Endothelial cell of hepatic sinusoid (primary cell): Measurements from ENCODE around the gene ITGA11.
"Not testable (repeated sequence)": the region's sequence is repeated elsewhere in the genome, so short reads cannot be mapped to it uniquely, and the experiment has no call there.

Source experiments
- in situ Hi-C: cut with HindIII; loops from 2 replicates; pipeline ENCODE4 v1.10.0; 2017; ENCODE audit warnings: low sequenced_read_pairs

ITGA11 gene

GRCh38 chr15:68399096-68400065 lies 32.6 kb downstream of the ITGA11 start:
- in situ Hi-C loops, result no loop called here

GRCh38 chr15:68397999-68398398 lies 34.0 kb downstream of the ITGA11 start:
- in situ Hi-C loops, result not testable (repeated sequence)

GRCh38 chr15:68396068-68396467 lies 35.9 kb downstream of the ITGA11 start:
- in situ Hi-C loops, result no loop called here

GRCh38 chr15:68391121-68391520 lies 40.8 kb downstream of the ITGA11 start:
- in situ Hi-C loops, result no loop called here

DNA sequence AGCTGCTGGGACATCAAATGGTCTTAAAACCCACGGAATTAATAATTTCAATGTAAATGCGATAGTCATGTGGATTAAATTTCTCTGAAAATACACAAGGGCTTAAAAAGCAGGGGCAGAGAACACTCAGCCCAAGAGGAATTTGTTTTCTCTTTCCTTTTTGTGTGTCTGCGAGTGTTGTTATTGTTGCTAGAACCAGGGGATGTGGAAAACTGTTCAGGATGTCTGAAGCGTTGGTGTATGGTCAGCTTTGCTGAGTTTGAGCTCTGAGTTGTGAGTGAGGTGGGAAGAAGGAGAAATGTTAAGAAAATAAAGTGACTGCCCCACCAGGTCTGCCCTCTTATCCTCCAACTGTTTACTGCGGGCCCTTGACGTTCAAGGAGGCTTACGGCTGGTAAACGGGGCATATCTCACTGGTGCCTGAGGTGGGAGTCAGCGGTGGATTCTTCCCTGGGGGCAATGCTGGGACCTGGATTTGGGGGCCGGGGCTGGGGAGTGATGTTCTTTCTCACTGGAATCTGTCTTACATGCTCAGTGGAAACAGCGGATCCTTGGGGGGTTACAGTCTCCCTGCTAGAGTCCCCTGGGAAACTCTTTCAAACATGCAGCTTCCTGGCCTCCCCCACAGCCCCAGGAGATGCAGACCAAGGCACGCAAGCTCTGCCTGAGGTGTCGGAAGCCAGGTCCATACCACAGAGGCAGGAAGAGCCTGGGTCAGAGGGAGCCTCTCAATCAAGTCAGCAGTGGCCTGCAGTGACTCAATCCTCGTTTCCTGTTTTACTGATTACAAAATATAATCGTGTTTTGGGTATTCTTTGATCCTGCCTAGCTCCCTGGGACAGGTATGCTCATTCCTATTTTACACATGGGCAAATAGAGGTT lies 41.8 kb downstream of the ITGA11 start:
- in situ Hi-C loops, result no loop called here

GRCh38 chr15:68389041-68389930 lies 42.7 kb downstream of the ITGA11 start:
- in situ Hi-C loops, result no loop called here

- in situ Hi-C loops, result no loop called here
These were observed 44.4 kb downstream of the ITGA11 start for GRCh38 chr15:68387381-68388143.

- in situ Hi-C loops, result no loop called here
These were observed 45.2 kb downstream of the ITGA11 start for GRCh38 chr15:68386587-68387288.

- in situ Hi-C loops, result no loop called here
These were observed 46.0 kb downstream of the ITGA11 start for GRCh38 chr15:68385671-68386586.

- in situ Hi-C loops, result no loop called here
These were observed 46.8 kb downstream of the ITGA11 start for GRCh38 chr15:68385240-68385561.

GRCh38 chr15:68384451-68385239 lies 47.3 kb downstream of the ITGA11 start:
- in situ Hi-C loops, result no loop called here

DNA sequence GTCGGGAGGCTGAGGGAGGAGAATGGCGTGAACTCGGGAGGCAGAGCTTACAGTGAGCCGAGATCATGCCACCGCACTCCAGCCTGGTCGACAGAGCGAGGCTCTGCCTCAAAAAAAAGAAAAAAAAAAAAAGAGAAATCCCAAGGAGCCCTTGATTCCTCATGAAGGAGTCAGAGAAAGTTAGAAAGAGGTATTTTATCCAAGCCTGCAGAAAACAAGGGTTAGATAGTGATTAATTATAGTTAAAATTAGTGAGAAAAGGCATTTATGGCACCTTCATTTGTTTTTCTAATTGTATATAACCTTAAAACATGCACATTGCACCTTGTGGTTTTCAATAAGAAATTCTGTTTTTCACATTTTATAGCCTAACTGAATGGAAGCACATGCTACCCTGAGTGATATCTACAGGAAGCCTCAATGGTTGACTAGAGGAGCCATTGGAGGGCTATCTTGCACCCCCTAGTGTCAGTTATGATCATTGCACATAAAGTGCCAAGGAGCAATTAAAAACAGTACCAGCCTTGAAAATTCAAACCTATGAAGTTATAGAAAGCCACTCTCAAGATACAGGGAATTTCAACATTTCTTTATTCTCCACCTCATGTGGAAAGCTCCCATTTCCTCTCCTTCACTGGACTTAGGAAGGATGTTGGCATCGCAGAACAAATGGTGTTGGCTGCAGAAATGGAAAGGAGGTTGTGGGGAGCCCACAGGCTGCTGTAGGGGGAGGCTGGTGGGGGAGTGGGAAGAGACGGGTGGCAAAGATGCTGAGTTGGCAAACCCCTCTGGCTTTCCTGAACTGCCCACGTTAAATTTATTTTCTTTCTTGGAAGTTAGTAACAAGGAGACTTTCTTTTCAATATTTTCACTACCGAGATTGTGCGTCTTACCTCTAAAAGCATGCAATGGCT lies 48.5 kb downstream of the ITGA11 start:
- in situ Hi-C loops, result no loop called here

- in situ Hi-C loops, result no loop called here
These were observed 49.5 kb downstream of the ITGA11 start for GRCh38 chr15:68382286-68383007.

GRCh38 chr15:68380456-68380855 lies 51.5 kb downstream of the ITGA11 start:
- in situ Hi-C loops, result no loop called here

- in situ Hi-C loops, result no loop called here
These were observed 52.1 kb downstream of the ITGA11 start for GRCh38 chr15:68379759-68380290.
